Sigmoid colon (tissue), 7 donors: ENCODE results near the gene SUPT3H. TPM values are rescaled to one million over a fixed set of nuclear protein-coding genes. Genes with fewer than 3 reads are reported as not detected.

ENCODE experiments used
- DNase-seq: peaks from one replicate; pipeline ENCODE4 v3.0.0-alpha.2; 2019
- H3K27ac ChIP-seq, 4 donors: fragments of 200-600 bp; sonication (generic); one replicate each; pipeline ENCODE4 v1.5.1; 2016 to 2019; ENCODE audit warnings: mild to moderate bottlenecking in 1 of 4
- H3K27me3 ChIP-seq, 3 donors: fragments of 200-600 bp; sonication (generic); one replicate each; pipeline ENCODE4 v1.5.1; 2019; ENCODE audit warnings: mild to moderate bottlenecking in 1 of 3
- H3K36me3 ChIP-seq, 4 donors: fragments of 200-600 bp; sonication (generic); one replicate each; pipeline ENCODE4 v1.5.1; 2016 to 2019
- H3K4me1 ChIP-seq, 4 donors: fragments of 200-600 bp; sonication (generic); one replicate each; pipeline ENCODE4 v1.5.1; 2017 to 2019
- H3K4me3 ChIP-seq, 4 donors: fragments of 200-600 bp; sonication (generic); one replicate each; pipeline ENCODE4 v1.5.1; 2017 to 2019; ENCODE audit warnings: mild to moderate bottlenecking in 2 of 4, moderate library complexity in 1 of 4
- H3K9me3 ChIP-seq, 4 donors: fragments of 200-600 bp in 3 of 4; sonication (generic) in 3 of 4; one replicate each; pipeline versions ENCODE4 v1.5.1 to v1.6.1; 2013 to 2019
- EP300 ChIP-seq, 4 donors: sonication (generic); formaldehyde crosslinking; IDR thresholded peaks; one replicate each; pipeline ENCODE4 v1.6.1; 2017; ENCODE audit warnings: antibody characterized with exemption in 4 of 4
- POLR2A ChIP-seq, 2 donors: fragments of 450-650 bp; IDR thresholded peaks; one replicate each; pipeline ENCODE4 v1.6.1; 2016; ENCODE audit warnings: antibody characterized with exemption in 2 of 2, mild to moderate bottlenecking in 2 of 2, moderate library complexity in 2 of 2
- POLR2AphosphoS5 ChIP-seq, 4 donors: sonication (generic); formaldehyde crosslinking; IDR thresholded peaks; one replicate each; pipeline ENCODE4 v1.6.1; 2017; ENCODE audit warnings: antibody characterized with exemption in 4 of 4
- WGBS, 2 donors: extraction: QIAGEN DNeasy Blood & Tissue Kit; methylation state at CpG; one replicate each; pipeline ENCODE4 v1.1.7; 2013; 5-methylcytosine and 5-hydroxymethylcytosine counted together
- intact Hi-C: fragments of 100-400 bp; cut with DNase I; formaldehyde crosslinking; loops from one replicate; pipeline ENCODE4 v1.15.1; 2023
- polyA plus RNA-seq, 3 donors: library from polyadenylated mRNA; stranded (reverse); fragments of 200-250 nt; gene quantifications; one replicate each; pipeline ENCODE4 v1.2.3, GENCODE V29; 2013
- total RNA-seq, 4 donors: library from RNA; depleted of rRNA; stranded (reverse); fragments of >200 nt; gene quantifications; one replicate each; pipeline ENCODE4 v1.1.0, GENCODE V29; 2016
- TF ChIP-seq, protein P1 (sequence below), 4 experiments: fragments of 450-650 bp in 3 of 4; fragments of 200-600 bp in 1 of 4; IDR thresholded peaks; one replicate each; pipeline ENCODE4 v1.5.1; 2016 to 2019; ENCODE audit warnings: antibody characterized with exemption in 4 of 4, mild to moderate bottlenecking in 3 of 4, moderate library complexity in 2 of 4
- donor health status: healthy with polysubstance abuse.
- donor health status: Bipolar disorder and iron deficiency.
- donor health status: healthy.

Gene SUPT3H
- total and polyA plus RNA-seq, 7 donors = 1.6 to 18.2 (median 10.6) TPM

DNA sequence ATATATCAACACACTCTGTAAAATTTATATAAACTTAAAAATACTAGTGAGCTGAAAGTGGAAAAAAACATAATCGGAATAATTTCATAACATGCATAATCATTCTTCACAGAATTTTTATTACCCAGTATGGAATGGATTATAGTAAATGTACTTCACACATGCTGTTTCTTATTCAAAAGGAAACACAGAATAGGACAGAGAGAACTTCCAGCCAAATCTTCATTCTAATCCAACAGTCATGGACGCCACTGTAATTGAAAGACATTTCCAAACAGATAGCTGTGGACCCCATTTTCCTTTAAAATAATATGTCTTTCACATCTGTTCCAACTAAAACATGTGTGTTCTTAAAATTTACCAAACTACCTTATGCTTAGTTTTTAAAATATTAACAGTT is 176.2 kb downstream of the SUPT3H start:
- Histone ChIP-seq H3K27ac (no peak overlapping the region), H3K9me3 (no peaks in the 10 kb centered on the region), H3K4me3 (no peak overlapping the region), H3K36me3 (no peaks in the 10 kb centered on the region), H3K27me3 (no peaks in the 10 kb centered on the region), H3K4me1 (no peaks in the 10 kb centered on the region)
- intact Hi-C loops = no loop called here
- 95 to 98% methylated on average over 2 of the region's 2 CpGs for WGBS, 2 donors
- no peak for DNase-seq
- TF ChIP-seq EP300 (IDR thresholded peaks at IDR 0.05) (no peak), POLR2A (IDR thresholded peaks at IDR 0.05) (no peak), POLR2AphosphoS5 (IDR thresholded peaks at IDR 0.05) (no peak)
- TF ChIP-seq, protein P1, sequence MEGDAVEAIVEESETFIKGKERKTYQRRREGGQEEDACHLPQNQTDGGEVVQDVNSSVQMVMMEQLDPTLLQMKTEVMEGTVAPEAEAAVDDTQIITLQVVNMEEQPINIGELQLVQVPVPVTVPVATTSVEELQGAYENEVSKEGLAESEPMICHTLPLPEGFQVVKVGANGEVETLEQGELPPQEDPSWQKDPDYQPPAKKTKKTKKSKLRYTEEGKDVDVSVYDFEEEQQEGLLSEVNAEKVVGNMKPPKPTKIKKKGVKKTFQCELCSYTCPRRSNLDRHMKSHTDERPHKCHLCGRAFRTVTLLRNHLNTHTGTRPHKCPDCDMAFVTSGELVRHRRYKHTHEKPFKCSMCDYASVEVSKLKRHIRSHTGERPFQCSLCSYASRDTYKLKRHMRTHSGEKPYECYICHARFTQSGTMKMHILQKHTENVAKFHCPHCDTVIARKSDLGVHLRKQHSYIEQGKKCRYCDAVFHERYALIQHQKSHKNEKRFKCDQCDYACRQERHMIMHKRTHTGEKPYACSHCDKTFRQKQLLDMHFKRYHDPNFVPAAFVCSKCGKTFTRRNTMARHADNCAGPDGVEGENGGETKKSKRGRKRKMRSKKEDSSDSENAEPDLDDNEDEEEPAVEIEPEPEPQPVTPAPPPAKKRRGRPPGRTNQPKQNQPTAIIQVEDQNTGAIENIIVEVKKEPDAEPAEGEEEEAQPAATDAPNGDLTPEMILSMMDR (IDR thresholded peaks at IDR 0.05) = no peak

- Histone ChIP-seq H3K4me3 (no peak overlapping the region), H3K36me3 (no peaks in the 10 kb centered on the region), H3K27me3 (no peaks in the 10 kb centered on the region), H3K9me3 (no peaks in the 10 kb centered on the region), H3K4me1 (no peaks in the 10 kb centered on the region), H3K27ac (no peak overlapping the region)
- no peak for TF ChIP-seq POLR2AphosphoS5 (IDR thresholded peaks at IDR 0.05)
- TF ChIP-seq, protein P1 (IDR thresholded peaks at IDR 0.05) = no peak
- TF ChIP-seq EP300 (IDR thresholded peaks at IDR 0.05) = no peak
- TF ChIP-seq POLR2A (IDR thresholded peaks at IDR 0.05) = no peak
- intact Hi-C loops = no loop called here
- DNase-seq = no peak
These were observed 177.2 kb downstream of the SUPT3H start for GRCh38 chr6:45200510-45200909.

- intact Hi-C loops = no loop called here
- H3K4me1 ChIP-seq = no peaks in the 10 kb centered on the region
- TF ChIP-seq POLR2AphosphoS5 (IDR thresholded peaks at IDR 0.05) (no peak), EP300 (IDR thresholded peaks at IDR 0.05) (no peak), POLR2A (IDR thresholded peaks at IDR 0.05) (no peak)
- TF ChIP-seq, protein P1 (IDR thresholded peaks at IDR 0.05) = no peak
These were observed 178.2 kb downstream of the SUPT3H start for GRCh38 chr6:45199554-45199953.

GRCh38 chr6:45196121-45196520 is 181.6 kb downstream of the SUPT3H start:
- DNase-seq = no peak
- Histone ChIP-seq H3K36me3 (no peaks in the 10 kb centered on the region), H3K4me3 (no peak overlapping the region), H3K9me3 (no peaks in the 10 kb centered on the region), H3K27ac (no peak overlapping the region), H3K27me3 (no peaks in the 10 kb centered on the region), H3K4me1 (no peaks in the 10 kb centered on the region)
- TF ChIP-seq EP300 (IDR thresholded peaks at IDR 0.05) (no peak), POLR2A (IDR thresholded peaks at IDR 0.05) (no peak), POLR2AphosphoS5 (IDR thresholded peaks at IDR 0.05) (no peak)
- TF ChIP-seq, protein P1 (IDR thresholded peaks at IDR 0.05) = no peak
- intact Hi-C loops = no loop called here
- WGBS, 2 donors = 71 to 84% methylated on average over 3 of the region's 3 CpGs

More at GRCh38 chr6:45199554-45199953, 178.2 kb downstream of the SUPT3H start:
- H3K4me3 ChIP-seq = no peak overlapping the region
- no peak overlapping the region for H3K27ac ChIP-seq
- no peaks in the 10 kb centered on the region for H3K27me3 ChIP-seq
- H3K9me3 ChIP-seq = no peaks in the 10 kb centered on the region
- no peaks in the 10 kb centered on the region for H3K36me3 ChIP-seq
- no peak for DNase-seq

- Histone ChIP-seq H3K4me1 (no peaks in the 10 kb centered on the region), H3K27me3 (no peaks in the 10 kb centered on the region), H3K36me3 (no peaks in the 10 kb centered on the region), H3K4me3 (no peak overlapping the region), H3K27ac (no peak overlapping the region), H3K9me3 (no peaks in the 10 kb centered on the region)
- intact Hi-C loops = no loop called here
- 92 to 94% methylated on average over 1 of the region's 1 CpG for WGBS, 2 donors
- no peak for DNase-seq
- no peak for TF ChIP-seq EP300 (IDR thresholded peaks at IDR 0.05)
- TF ChIP-seq, protein P1 (IDR thresholded peaks at IDR 0.05) = no peak
- no peak for TF ChIP-seq POLR2AphosphoS5 (IDR thresholded peaks at IDR 0.05)
- TF ChIP-seq POLR2A (IDR thresholded peaks at IDR 0.05) = no peak
These were observed 182.6 kb downstream of the SUPT3H start for GRCh38 chr6:45195137-45195536.
